GM12801 (cell line): Measurements from ENCODE around the gene HECW1.

Source experiments
- CTCF ChIP-seq: IDR thresholded peaks from one replicate; pipeline ENCODE4 v1.5.1; 2011; ENCODE audit warnings: control low read depth; ENCODE audit not compliant: insufficient read length; ENCODE audit errors: extremely low read depth

Gene HECW1

GRCh38 chr7:43139137-43139536, 26.7 kb downstream of the HECW1 start:
- TF ChIP-seq CTCF, result no peak

GRCh38 chr7:43140186-43140585, 27.7 kb downstream of the HECW1 start:
- no peak for TF ChIP-seq CTCF

- TF ChIP-seq CTCF, result no peak
These were observed 28.6 kb downstream of the HECW1 start for GRCh38 chr7:43141091-43141490.

- TF ChIP-seq CTCF, result no peak
These were observed 30.3 kb downstream of the HECW1 start for GRCh38 chr7:43142703-43143102.

- no peak for TF ChIP-seq CTCF
These were observed 31.6 kb downstream of the HECW1 start for GRCh38 chr7:43143918-43144589.

GRCh38 chr7:43148161-43148731, 35.8 kb downstream of the HECW1 start:
- TF ChIP-seq CTCF, result no peak

- TF ChIP-seq CTCF, result no peak
These were observed 38.6 kb downstream of the HECW1 start for GRCh38 chr7:43151076-43151475.
